ENCODE measurements around the gene CASP8. TPM values are rescaled to one million over a fixed set of nuclear protein-coding genes. Genes with fewer than 3 reads are reported as not detected.

CASP8 gene
- total RNA-seq, 1 donor from 2014 or later = 2.8 TPM

- DNase-seq (no peak), ATAC-seq (ENCODE audit: poor library complexity) (no peak)
- intact Hi-C loops (cut with DNase I) = no loop called here
These were observed 47.5 kb downstream of the CASP8 start for GRCh38 chr2:201307876-201308275.

GRCh38 chr2:201308914-201309313 lies 48.6 kb downstream of the CASP8 start:
- no peak for ATAC-seq (ENCODE audit: poor library complexity)
- DNase-seq = no peak
- intact Hi-C loops (cut with DNase I) = no loop called here

GRCh38 chr2:201313362-201313761 lies 53.0 kb downstream of the CASP8 start:
- intact Hi-C loops (cut with DNase I) = no loop called here
- ATAC-seq (ENCODE audit: poor library complexity) (no peak), DNase-seq (no peak)

DNA sequence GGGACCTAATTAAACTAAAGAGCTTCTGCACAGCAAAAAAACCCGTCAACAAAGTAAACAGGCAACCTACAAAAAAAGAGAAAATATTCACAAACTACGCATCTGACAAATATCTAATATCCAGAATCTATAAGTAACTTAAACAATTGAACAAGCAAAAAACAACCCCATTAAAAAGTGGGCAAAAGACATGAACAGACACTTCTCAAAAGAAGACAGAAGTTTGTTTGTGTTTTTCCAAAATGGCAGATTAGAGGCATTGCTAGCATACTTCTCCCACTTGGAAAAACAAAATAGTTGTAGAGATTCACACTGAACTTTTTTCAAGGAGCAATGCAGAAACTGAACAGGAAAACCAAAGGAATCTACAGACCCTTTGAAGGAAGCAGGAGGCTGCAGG lies 59.2 kb downstream of the CASP8 start:
- intact Hi-C loops (cut with DNase I) = no loop called here

GRCh38 chr2:201320257-201320656 lies 59.9 kb downstream of the CASP8 start:
- DNase-seq = no peak
- ATAC-seq (ENCODE audit: poor library complexity) = no peak
- intact Hi-C loops (cut with DNase I) = no loop called here

More for the DNA sequence above, 59.2 kb downstream of the CASP8 start:
- DNase-seq = no peak
- ATAC-seq (ENCODE audit: poor library complexity) = no peak

- intact Hi-C loops (cut with DNase I) = no loop called here
- DNase-seq (no peak), ATAC-seq (ENCODE audit: poor library complexity) (no peak)
These were observed 60.4 kb downstream of the CASP8 start for GRCh38 chr2:201320701-201321100.

GRCh38 chr2:201322772-201323171 lies 62.4 kb downstream of the CASP8 start:
- intact Hi-C loops (cut with DNase I) = no loop called here
- ATAC-seq (ENCODE audit: poor library complexity) (no peak), DNase-seq (no peak)

- no peak for DNase-seq
- no peak for ATAC-seq (ENCODE audit: poor library complexity)
- intact Hi-C loops (cut with DNase I) = no loop called here
These were observed 67.3 kb downstream of the CASP8 start for GRCh38 chr2:201327678-201328077.

- no peak for DNase-seq
- ATAC-seq (ENCODE audit: poor library complexity) = no peak
- intact Hi-C loops (cut with DNase I) = no loop called here
These were observed 69.1 kb downstream of the CASP8 start for GRCh38 chr2:201329409-201329808.

Other genes starting within 250 kb of the CASP8 start
- gene HYCC2, start 188.9 kb upstream of the CASP8 start, total RNA-seq = 12.0 TPM
- 541 TPM for gene NDUFB3, start 188.5 kb upstream of the CASP8 start, total RNA-seq
- 251 TPM for gene CFLAR, start 144.4 kb upstream of the CASP8 start, total RNA-seq
- 5.4 TPM for gene CASP10, start 77.4 kb upstream of the CASP8 start, total RNA-seq
- gene FLACC1, start 96.8 kb downstream of the CASP8 start, total RNA-seq = 8.3 TPM
- 163 TPM for gene TRAK2, start 190.9 kb downstream of the CASP8 start, total RNA-seq
- gene STRADB, start 191.2 kb downstream of the CASP8 start, total RNA-seq = 84.3 TPM

Data from Right ventricle myocardium superior (tissue), 1 donor.